Measurements from ENCODE around the gene PIAS3.

- TF ChIP-seq CTCF (IDR thresholded peaks at IDR 0.05): no peak
- TF ChIP-seq EP300 (IDR thresholded peaks at IDR 0.05): no peak
- no peak for TF ChIP-seq POLR2AphosphoS5 (IDR thresholded peaks at IDR 0.05)
Observed at GRCh38 chr1:145884675-145885074, 25.8 kb upstream of the PIAS3 start.
